Stomach smooth muscle (tissue), 2 donors: Measurements from ENCODE around the gene SMAD7.

Experiments used
- H3K27ac ChIP-seq: one replicate; pipeline ENCODE4 v1.7.0; 2013; ENCODE audit warnings: mild to moderate bottlenecking, low read length, inconsistent platforms
- H3K27me3 ChIP-seq, 2 donors: one replicate each; pipeline ENCODE4 v1.7.0; 2013; ENCODE audit warnings: low read length in 2 of 2; ENCODE audit not compliant: insufficient read depth in 2 of 2, control insufficient read depth in 1 of 2
- H3K36me3 ChIP-seq, 2 donors: one replicate each; pipeline ENCODE4 v1.7.0; 2013; ENCODE audit warnings: low read length in 2 of 2; ENCODE audit not compliant: control insufficient read depth in 2 of 2, insufficient read depth in 2 of 2
- H3K4me1 ChIP-seq: one replicate; pipeline ENCODE4 v1.7.0; 2013; ENCODE audit warnings: low read length; ENCODE audit not compliant: control insufficient read depth, insufficient read depth
- H3K4me3 ChIP-seq, 2 donors: one replicate each; pipeline ENCODE4 v1.7.0; 2013; ENCODE audit warnings: low read length in 2 of 2
- H3K9ac ChIP-seq, 2 donors: one replicate each; pipeline ENCODE4 v1.7.0; 2013; ENCODE audit warnings: low read length in 2 of 2, mild to moderate bottlenecking in 1 of 2
- H3K9me3 ChIP-seq, 2 donors: one replicate each; pipeline ENCODE4 v1.7.0; 2013; ENCODE audit warnings: low read length in 2 of 2; ENCODE audit not compliant: control insufficient read depth in 2 of 2
- donor health status: healthy.
- donor health status: Pancreatic carcinoma.

The SMAD7 gene

DNA sequence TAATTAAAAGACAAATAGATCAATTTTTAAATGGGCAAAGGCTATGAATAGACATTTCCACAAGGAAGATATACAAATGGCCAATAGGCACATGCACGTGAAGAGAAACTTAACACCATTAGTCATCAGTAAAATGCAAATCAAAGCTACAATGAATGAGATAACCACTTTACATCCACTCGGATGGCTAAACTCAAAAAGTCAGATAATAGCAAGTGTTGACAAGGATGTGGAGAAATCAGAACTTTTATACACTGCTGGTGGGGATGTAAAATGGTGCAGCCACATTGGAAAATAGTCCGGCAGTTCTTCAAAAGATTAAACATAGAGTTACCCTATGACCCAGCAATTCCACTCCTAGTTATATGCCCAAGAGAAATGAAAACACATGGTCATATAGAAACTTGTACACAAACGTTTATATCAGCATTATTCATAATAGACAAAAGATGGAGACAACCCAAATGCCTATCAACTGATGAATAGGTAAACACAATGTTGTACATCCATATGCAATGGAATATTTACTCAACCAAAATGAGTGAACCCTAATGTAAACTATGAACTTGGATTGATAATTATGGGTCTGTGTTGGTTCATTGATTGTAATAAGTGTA lies 51.1 kb downstream of the SMAD7 start:
- no peak overlapping the region for H3K4me3 ChIP-seq
- H3K36me3 ChIP-seq: no peaks in the 10 kb centered on the region
- H3K4me1 ChIP-seq: peaks cover 24% of the 10 kb centered on the region
- peaks cover 1 to 4% of the 10 kb centered on the region in 2 donors for H3K9me3 ChIP-seq
- H3K27ac ChIP-seq: no peak overlapping the region
- H3K27me3 ChIP-seq: no peaks in the 10 kb centered on the region
- no peak overlapping the region for H3K9ac ChIP-seq

GRCh38 chr18:48898521-48898920 lies 52.2 kb downstream of the SMAD7 start:
- no peak overlapping the region for H3K9ac ChIP-seq
- no peaks in the 10 kb centered on the region for H3K9me3 ChIP-seq
- peaks cover 21% of the 10 kb centered on the region for H3K4me1 ChIP-seq
- H3K36me3 ChIP-seq: no peaks in the 10 kb centered on the region
- H3K27me3 ChIP-seq: no peaks in the 10 kb centered on the region
- H3K27ac ChIP-seq: no peak overlapping the region
- no peak overlapping the region for H3K4me3 ChIP-seq

DNA sequence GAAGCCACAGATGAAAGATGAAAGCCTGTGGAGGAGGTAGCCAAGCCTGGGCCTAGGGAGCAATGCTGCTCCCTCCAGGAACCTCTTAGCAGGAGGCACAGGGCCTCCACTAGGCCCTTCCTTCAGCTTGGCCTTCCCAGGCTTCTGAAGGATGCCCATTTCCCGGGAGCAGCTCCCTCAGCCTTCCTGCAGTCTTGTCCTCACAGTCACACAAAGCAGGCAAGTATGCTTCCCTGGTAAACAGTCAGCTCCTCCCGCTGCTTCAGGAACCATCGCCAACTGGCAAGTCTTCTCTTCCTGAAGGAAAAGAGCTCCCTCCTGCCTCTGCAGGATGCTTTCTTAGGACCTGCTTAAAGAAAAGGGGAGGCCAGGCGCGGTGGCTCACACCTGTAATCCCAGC lies 53.2 kb downstream of the SMAD7 start:
- Histone ChIP-seq H3K27me3 (no peaks in the 10 kb centered on the region), H3K4me1 (peaks cover 15% of the 10 kb centered on the region), H3K9me3 (no peaks in the 10 kb centered on the region), H3K27ac (no peak overlapping the region), H3K36me3 (no peaks in the 10 kb centered on the region), H3K9ac (no peak overlapping the region), H3K4me3 (no peak overlapping the region)

- H3K27ac ChIP-seq: no peak overlapping the region
Measured at GRCh38 chr18:48896875-48897511, 53.8 kb downstream of the SMAD7 start.

GRCh38 chr18:48896326-48896874 lies 54.4 kb downstream of the SMAD7 start:
- no peaks in the 10 kb centered on the region for H3K36me3 ChIP-seq
- no peak overlapping the region for H3K9ac ChIP-seq
- no peaks in the 10 kb centered on the region for H3K9me3 ChIP-seq
- H3K4me3 ChIP-seq: no peak overlapping the region
- no peak overlapping the region for H3K27ac ChIP-seq
- no peaks in the 10 kb centered on the region for H3K27me3 ChIP-seq
- H3K4me1 ChIP-seq: peaks cover 4% of the 10 kb centered on the region

More at GRCh38 chr18:48896875-48897511, 53.8 kb downstream of the SMAD7 start:
- Histone ChIP-seq H3K9ac (no peak overlapping the region), H3K27me3 (no peaks in the 10 kb centered on the region), H3K9me3 (no peaks in the 10 kb centered on the region), H3K4me3 (no peak overlapping the region), H3K36me3 (no peaks in the 10 kb centered on the region), H3K4me1 (peaks cover 10% of the 10 kb centered on the region)

DNA sequence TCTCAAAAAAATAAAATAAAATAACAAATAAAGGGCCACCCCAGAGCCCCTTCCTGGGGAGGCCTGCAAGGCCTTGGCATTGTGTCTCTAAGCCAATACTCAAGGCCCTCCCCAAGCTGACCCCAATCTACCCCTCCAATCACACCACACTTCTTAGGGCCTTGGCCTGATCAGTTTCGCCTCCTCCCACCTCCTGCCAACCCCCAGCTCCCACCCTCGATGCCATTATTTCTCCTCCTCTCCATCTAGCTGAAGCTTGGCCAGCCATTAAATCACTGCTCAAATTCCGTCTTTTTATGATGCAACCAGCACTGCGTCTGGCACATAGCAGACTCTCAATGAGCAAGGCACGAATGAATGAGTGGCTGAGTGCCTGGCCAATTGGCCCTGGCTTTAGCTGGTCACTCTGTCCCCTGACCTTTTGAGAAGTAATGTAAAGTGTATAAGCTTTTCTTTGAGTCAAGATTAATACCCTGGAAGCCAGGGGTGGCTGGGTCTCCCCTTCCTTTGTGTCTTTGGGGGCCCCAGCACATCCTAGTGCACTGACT lies 55.9 kb downstream of the SMAD7 start:
- Histone ChIP-seq H3K9ac (no peak overlapping the region), H3K36me3 (no peaks in the 10 kb centered on the region), H3K27me3 (no peaks in the 10 kb centered on the region), H3K9me3 (no peaks in the 10 kb centered on the region), H3K27ac (no peak overlapping the region), H3K4me1 (peaks cover 3% of the 10 kb centered on the region), H3K4me3 (no peak overlapping the region)

DNA sequence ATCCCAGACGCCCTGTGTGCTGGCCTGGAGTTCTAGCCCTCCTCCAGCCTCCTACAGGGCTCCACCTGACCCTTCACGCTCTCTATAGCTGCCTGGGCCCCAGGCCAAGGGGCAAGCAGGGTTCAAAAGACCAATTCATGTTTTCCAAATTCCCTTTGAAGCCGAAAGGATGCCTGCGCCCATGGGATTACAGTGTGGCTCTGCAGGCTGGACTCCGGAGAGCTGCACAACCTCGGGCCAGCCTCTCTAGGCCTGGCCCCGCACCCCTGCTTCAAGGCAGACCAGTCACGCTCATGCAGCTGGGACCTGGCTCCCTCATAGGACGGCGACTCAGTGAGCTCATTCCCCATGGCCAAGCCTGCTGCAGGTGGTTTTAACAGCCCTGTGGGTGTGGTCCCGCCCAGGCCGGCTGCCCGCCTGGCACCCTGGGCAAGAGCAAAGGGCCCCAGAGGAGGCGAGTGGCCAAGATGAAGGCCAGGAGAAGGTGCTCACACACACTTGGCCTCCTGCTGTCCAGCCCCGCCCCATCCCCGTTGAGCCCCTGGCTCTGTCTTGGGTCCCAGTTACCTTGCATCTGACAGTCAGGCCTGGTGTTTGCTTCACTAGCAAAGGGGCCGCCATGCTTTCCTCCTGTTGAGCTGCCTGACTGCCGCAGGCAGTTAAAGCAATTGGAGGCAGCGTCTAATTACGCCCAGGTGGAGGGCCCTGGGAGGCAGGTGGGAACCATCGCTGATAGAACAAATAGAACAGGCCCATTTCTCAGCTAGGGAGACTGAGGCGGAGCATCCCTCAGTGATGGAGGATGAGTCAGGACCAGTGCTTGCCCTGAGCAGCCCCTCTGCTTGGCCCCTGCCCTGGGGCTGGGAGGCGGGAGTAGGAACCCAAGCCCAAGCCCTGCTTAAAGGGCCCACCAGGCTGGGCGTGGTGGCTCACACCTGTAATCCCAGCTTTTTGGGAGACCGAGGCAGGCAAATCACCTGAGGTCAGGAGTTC lies 56.9 kb downstream of the SMAD7 start:
- Histone ChIP-seq H3K4me1 (peaks cover 9% of the 10 kb centered on the region), H3K36me3 (no peaks in the 10 kb centered on the region), H3K9me3 (no peaks in the 10 kb centered on the region), H3K27ac (no peak overlapping the region), H3K27me3 (no peaks in the 10 kb centered on the region), H3K4me3 (no peak overlapping the region), H3K9ac (no peak overlapping the region)

DNA sequence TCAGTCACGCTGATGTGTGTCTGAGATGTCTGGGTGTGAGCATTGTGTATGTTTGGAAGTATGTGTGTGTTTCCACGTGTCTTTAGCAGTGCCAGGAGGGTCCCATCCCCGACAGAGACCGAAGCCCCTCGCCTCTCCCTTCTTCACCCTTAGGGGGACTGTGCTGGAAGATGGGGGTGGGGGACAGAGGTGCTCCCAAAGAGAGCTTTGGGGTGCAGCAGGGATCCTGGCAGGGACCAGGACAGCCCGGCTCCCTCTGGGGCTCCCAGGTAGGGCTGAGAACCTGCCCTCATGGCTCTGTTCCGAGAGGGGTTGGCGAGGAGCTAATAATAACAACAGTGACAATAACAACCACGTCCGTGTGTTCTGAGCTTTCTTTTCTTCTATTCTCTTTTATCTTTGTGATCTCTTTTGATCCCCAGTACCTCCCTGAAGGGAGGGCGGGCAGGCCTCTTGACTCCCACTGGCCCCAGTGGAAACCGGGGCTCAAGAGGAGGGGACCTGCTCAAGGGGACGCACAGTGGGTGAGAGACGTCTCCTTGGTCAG lies 57.6 kb downstream of the SMAD7 start:
- no peaks in the 10 kb centered on the region for H3K9me3 ChIP-seq
- H3K27me3 ChIP-seq: no peaks in the 10 kb centered on the region
- no peaks in the 10 kb centered on the region for H3K36me3 ChIP-seq
- H3K27ac ChIP-seq: no peak overlapping the region
- H3K4me3 ChIP-seq: no peak overlapping the region
- H3K9ac ChIP-seq: no peak overlapping the region
- H3K4me1 ChIP-seq: peaks cover 12% of the 10 kb centered on the region

DNA sequence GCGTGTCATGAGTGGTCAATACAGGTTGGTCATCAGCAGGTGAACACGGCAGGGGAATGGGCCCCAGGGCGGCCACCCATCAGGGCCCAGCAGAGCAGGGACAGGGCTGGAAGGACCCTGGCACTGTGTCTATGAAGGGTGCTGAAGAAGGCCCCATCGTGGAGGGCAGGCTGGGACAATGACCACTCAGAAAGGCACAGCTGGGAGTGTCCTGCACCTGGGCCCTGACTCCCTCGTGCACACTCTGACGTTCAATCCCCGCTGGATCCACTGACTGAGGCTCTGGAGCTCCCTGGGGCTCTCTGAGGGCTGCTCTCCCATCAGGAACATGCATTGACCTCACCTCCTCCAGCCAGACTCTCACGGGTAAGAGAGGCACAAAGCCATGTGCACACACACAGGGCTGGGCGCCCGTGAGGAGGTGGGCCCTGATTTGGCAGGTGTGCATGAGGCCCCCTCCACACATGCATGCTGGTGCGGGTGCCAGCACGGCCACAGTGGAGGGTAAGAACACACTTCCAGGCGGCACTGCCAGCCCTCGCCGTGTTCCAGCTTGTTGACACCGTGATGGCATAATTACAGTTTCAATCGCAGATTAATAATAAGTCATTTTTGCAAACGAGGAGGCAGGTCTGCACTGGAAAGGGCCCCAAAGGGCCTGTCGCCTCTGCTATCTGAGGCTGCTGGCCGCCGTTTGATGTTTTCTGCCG lies 58.5 kb downstream of the SMAD7 start:
- Histone ChIP-seq H3K36me3 (no peaks in the 10 kb centered on the region), H3K27ac (no peak overlapping the region), H3K9ac (no peak overlapping the region), H3K9me3 (no peaks in the 10 kb centered on the region), H3K4me3 (no peak overlapping the region), H3K27me3 (no peaks in the 10 kb centered on the region), H3K4me1 (peaks cover 9% of the 10 kb centered on the region)

DNA sequence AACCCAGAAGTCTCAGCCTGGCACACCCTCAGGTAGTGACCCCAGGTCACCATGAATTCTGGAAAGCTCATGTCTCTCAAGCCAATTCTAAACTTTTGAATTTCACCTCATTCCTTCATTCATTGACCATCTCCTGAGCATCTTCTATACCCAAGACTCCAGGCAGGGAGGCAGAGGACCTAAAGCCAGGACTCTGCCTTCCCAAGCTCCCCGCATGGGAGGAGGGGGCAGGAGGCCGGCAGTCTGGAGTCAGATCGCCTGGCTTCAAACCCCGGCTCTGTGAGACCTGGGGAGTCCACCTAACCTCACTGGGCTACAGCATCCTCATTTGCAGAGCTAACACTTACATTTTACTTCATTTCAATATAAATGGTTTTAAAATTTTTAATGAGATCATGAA lies 59.0 kb downstream of the SMAD7 start:
- Histone ChIP-seq H3K4me1 (peaks cover 8% of the 10 kb centered on the region), H3K9ac (no peak overlapping the region), H3K27ac (no peak overlapping the region), H3K4me3 (no peak overlapping the region), H3K27me3 (no peaks in the 10 kb centered on the region), H3K36me3 (no peaks in the 10 kb centered on the region), H3K9me3 (no peaks in the 10 kb centered on the region)
